ENCODE data around the gene NLRP6. TPM values are rescaled to one million over a fixed set of nuclear protein-coding genes. Genes with fewer than 3 reads are reported as not detected.

Gene NLRP6
- total and polyA plus RNA-seq, 2 of the 4 experiments (the other 2 are of a cell fraction): not detected

GRCh38 chr11:313304-313786 is 35.1 kb downstream of the NLRP6 start:
- Histone ChIP-seq H3K9ac (ENCODE audit: low read depth, low read length) (peak overlapping the region; percentile 48), H4K91ac (ENCODE audit: insufficient read depth, low read depth, low read length) (peak overlapping the region; percentile 88), H3K27me3 (ENCODE audit: control insufficient read depth, insufficient read depth, low read length) (no peaks in the 10 kb centered on the region), H3K18ac (ENCODE audit: low read depth, low read length) (peak overlapping the region; percentile 52; the same call in 1 of the 2 replicates), H3K4ac (ENCODE audit: low read depth, low read length) (peak overlapping the region; percentile 88), H2BK120ac (ENCODE audit: low read depth, low read length) (peak overlapping the region; percentile 71), H3K9me3 (ENCODE audit: control insufficient read depth, insufficient read depth, low read length) (no peaks in the 10 kb centered on the region), H4K20me1 (ENCODE audit: insufficient read depth, low read length) (peaks cover 3% of the 10 kb centered on the region; the same call in 1 of the 2 replicates), H3K79me1 (ENCODE audit: low read depth in 1 of 2, low read length in 2 of 2) (peaks cover 5 to 39% of the 10 kb centered on the region in 2 experiments; a peak in 3 of 4 replicates), H3K4me1 (ENCODE audit: control insufficient read depth, insufficient read depth, low read length) (peaks cover 23% of the 10 kb centered on the region), H3K23ac (ENCODE audit: low read depth, low read length) (peak overlapping the region; percentile 53), H3K4me2 (ENCODE audit: low read depth, low read length) (no peak overlapping the region), H3K56ac (ENCODE audit: extremely low read depth, insufficient read depth, low read length) (peak overlapping the region; percentile 77; the same call in 1 of the 2 replicates), H3K36me3 (ENCODE audit: control insufficient read depth, insufficient read depth, low read length) (peaks cover 5% of the 10 kb centered on the region; the same call in 1 of the 2 replicates), H2AK9ac (replicated peaks; ENCODE audit: low read depth, low read length, poor library complexity) (peak overlapping the region; percentile 99), H2BK20ac (ENCODE audit: low read depth, low read length) (peak overlapping the region; percentile 62; the same call in 1 of the 2 replicates), H4K5ac (ENCODE audit: low read depth, low read length) (peak overlapping the region; percentile 57), H2BK5ac (ENCODE audit: low read depth, low read length, poor library complexity, severe bottlenecking) (peak overlapping the region; percentile 87), H3K27ac (ENCODE audit: insufficient read depth, low read length) (peak overlapping the region; percentile 85), H3K9me1 (ENCODE audit: insufficient read depth, low read length) (0 out of 2 replicates have a peak, but pooled peaks cover 5% of the 10 kb centered on the region), H4K8ac (ENCODE audit: low read depth in 2 of 2, low read length in 2 of 2) (peak overlapping the region; percentile 33 to 87; a peak in 3 of 4 replicates), H2AFZ (replicated peaks; ENCODE audit: low read length, poor library complexity) (peak overlapping the region; percentile 95), H3K14ac (replicated peaks; ENCODE audit: low read depth, low read length) (peak overlapping the region; percentile 67), H2AK5ac (ENCODE audit: low read depth, low read length) (peak overlapping the region; percentile 92), H3K4me3 (ENCODE audit: insufficient read depth, low read depth, low read length) (no peak overlapping the region), H2BK15ac (ENCODE audit: low read depth, low read length) (peak overlapping the region; percentile 49; the same call in 2 of the 3 replicates)
- in situ Hi-C loops (cut with MboI; ENCODE audit: low sequenced_read_pairs) (no loop called here), intact Hi-C loops (cut with micrococcal nuclease) (loop anchor here (2.0 kb wide), 1 partner anchor 43 kb away; no protein-coding TSS in a partner anchor), dilution Hi-C loops (cut with HindIII; ENCODE audit: low sequenced_read_pairs, unreplicated experiment) (no loop called here)
- 75% methylated on average over 2 of the region's 8 CpGs; no CpG with 5 or more reads in 1 of the 2 experiments for WGBS, 2 experiments (ENCODE audit: extremely low coverage in 2 of 2, insufficient read length in 1 of 2)
- ChIA-PET POLR2A (ENCODE audit: unreplicated experiment) (no interaction called here), CTCF (interaction anchor here (1.2 kb wide), 1 partner anchor 11 kb away, joined by 3 read pairs; no protein-coding TSS in a partner anchor)
- DNase-seq (no peak), ATAC-seq (ENCODE audit: low read depth) (no peak)
- no TSS peak for BruUV-seq (replicated peaks)
- TF ChIP-seq MXI1 (IDR thresholded peaks at IDR 0.05; ENCODE audit: borderline replicate concordance, low read depth, low read length) (no peak), RFX5 (IDR thresholded peaks at IDR 0.05; ENCODE audit: low read depth, low read length) (no peak), RAD21 (IDR thresholded peaks at IDR 0.05; ENCODE audit: low read length) (no peak), CHD1 (IDR thresholded peaks at IDR 0.05; ENCODE audit: low read depth, low read length) (no peak), POLR2A (IDR thresholded peaks at IDR 0.05; ENCODE audit: low read depth, low read length) (no peak), USF2 (IDR thresholded peaks at IDR 0.05; ENCODE audit: low read depth, low read length) (no peak), CEBPB (IDR thresholded peaks at IDR 0.05; ENCODE audit: low read depth, low read length) (no peak), ELK1 (IDR thresholded peaks at IDR 0.05; ENCODE audit: borderline replicate concordance, low read depth, low read length) (no peak), MAZ (IDR thresholded peaks at IDR 0.05; ENCODE audit: borderline replicate concordance, low read depth, low read length) (no peak), MAFK (IDR thresholded peaks at IDR 0.05; ENCODE audit: low read depth, low read length) (no peak), RCOR1 (IDR thresholded peaks at IDR 0.05; ENCODE audit: insufficient replicate concordance, low read length) (no peak), NFE2L2 (IDR thresholded peaks at IDR 0.05; ENCODE audit: low read depth, low read length) (no peak), FOS (IDR thresholded peaks at IDR 0.05; ENCODE audit: low read depth, low read length) (no peak), BHLHE40 (IDR thresholded peaks at IDR 0.05; ENCODE audit: low read depth, low read length) (no peak), CTCF (conservative IDR thresholded peaks at IDR 0.05; ENCODE audit: low read depth, low read length) (no peak)
